Activated T-helper 1 cell treated with Interleukin-2 at 50 U/mL for 16 hours (primary cell): ENCODE measurements around the gene SLC22A1.
"Not testable (repeated sequence)": the region's sequence is repeated elsewhere in the genome, so short reads cannot be mapped to it uniquely, and the experiment has no call there.

ENCODE experiments used
- DNase-seq: peaks from one replicate; pipeline ENCODE4 v3.0.0-alpha.2; 2020; ENCODE audit warnings: low read depth

The SLC22A1 gene

DNA sequence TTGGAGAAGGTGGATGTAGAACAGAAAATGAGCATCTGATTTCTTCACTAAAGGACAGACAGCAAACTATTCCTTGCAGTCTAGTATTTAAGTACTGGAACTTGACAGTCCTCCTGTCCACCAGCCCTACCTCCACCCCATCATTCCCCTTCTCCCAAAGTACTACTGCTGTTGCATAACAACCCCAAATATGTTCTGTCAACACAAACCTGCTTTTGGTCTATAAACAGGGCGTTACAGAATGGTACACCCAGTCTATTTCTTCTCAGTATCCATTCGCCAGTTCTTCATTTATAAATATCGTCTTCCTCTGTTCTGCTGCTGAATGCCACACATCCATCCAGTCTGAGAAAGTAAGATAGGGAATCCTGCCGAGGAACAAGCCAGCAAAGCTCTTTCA is 27.7 kb upstream of the SLC22A1 start:
- no peak for DNase-seq

DNA sequence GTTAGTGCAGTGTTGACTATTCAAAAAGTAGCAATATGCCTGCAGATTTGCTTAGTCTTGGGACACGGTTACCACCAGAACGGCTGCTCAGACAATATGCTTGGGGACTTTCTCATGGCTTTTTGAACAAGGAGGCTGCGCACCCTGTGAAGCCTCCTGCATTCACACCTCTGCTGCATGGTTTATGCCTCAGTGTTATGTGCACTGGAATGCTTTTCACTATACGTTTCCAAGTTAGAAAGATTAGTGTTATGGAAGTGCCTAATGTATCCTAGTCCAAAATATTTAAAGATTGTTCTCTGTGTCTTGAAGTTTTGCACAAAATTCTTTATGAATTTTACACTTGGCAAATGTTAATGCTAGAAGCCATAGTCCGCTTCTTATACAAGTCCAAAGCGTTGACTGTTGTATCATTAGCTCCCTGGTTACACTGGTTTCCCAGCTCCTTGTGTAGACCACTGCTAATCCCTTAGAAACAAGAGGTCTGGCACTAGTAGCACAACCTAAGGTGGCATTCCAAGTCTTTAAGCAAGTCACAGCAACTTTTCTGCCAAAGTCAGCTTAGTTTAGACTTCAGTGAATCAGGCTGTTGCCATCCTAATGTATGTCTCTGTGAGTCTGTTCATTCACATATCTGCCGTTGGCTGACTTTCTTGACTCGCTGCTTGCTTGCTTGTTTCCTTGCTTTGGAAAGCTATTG is 26.3 kb upstream of the SLC22A1 start:
- DNase-seq = no peak

DNA sequence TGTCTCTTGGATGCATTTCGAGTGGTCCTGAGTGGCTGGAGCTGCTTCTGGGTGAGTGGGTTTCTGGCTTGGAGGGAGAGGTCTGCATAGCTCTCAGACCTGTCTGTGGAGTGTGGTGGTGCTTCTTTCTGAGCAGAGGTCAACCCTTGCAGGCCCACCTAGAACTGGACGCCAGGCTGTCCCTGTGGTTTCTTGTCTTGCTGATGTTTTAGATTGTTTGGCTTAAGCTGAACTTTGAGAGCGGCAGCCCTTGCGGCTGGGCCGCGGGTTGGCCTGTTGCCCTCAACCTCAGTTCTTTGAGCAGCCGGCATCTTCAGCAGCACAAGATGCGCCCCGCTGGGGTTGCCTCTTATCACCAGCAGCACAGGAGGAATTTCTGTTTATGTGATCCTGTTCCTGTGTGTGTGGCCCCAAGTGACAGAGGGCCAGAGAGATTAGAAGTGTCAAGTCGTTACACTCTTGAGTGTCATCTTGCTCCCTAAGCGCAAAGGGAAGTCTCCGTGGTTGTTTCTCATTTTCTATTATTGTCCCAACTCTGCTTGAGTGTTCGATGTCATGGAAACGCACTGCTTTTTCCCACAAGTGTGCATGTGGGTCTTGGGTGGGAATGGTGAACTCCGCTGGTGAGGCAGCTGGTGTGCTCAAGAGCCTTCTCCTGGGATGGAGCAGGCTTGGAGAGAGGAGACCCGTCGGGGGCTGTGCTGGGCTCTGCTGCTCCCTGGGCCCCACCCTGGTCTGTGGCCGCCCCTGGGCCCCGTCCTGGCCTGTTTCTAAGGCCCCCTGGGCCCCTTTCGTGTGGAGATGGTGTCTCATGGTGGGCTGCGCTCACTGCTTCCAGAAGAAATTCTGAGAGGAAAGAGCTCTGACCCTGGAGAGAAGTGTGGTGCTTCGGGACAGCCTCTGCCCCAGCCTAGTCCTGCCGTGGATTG is 20.1 kb upstream of the SLC22A1 start:
- DNase-seq = no peak

DNA sequence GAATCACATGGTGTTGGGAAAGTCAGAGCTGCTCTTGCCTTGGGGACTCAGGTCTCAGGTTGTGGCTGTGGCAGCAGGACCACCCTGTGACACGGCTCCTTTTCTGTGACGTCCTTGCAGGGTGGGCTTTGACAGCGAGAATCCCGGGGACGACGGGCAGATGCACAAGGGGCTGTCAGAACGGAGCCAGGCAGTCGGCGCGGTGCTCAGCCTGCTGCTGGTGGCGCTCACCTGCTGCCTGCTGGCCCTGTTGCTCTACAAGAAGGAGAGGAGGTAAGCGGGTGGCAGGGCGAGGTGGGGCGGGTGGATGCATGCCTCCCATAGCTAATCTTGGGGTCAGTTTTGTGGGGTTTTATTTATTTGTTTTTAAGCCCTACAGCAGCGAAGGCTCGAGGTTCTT is 19.2 kb upstream of the SLC22A1 start:
- DNase-seq = no peak

DNA sequence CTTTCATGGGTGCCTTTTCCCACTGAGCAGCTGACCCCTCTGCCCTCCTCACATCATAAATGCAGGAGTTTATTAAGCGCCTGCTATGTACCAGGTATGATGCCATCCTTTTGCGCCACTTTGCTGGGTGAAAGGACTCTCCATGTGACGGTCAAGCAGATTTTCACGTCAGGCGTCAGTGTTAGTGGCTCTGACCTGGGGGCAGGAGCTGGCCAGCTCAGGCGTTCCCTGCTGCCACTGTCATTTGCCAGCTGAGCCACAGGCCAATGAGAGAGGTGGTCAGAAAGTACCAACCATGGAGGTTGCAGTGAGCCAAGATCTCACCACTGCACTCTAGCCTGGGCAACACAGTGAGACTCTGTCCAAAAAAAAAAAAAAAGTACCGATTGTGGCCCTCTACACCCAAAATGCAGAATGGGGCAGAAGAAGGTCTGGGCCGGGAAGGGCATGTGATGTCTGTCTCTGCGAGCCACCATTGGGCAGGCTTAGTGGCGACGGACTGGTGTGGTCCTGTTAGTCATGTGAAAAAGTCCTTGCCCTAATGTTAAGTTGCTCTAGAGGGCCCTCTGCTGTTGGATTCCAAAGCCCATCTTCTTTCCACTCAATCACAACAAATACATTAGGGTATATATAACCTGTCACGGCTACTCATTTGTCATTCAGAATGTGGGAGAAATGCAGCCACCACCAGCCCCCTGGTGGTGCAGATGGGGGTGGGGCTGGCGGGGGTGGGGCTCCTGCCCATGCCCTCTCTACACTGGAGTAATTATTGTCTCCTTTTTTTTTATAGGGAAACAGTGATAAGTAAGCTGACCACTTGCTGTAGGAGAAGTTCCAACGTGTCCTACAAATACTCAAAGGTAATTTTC is 18.4 kb upstream of the SLC22A1 start:
- no peak for DNase-seq

DNA sequence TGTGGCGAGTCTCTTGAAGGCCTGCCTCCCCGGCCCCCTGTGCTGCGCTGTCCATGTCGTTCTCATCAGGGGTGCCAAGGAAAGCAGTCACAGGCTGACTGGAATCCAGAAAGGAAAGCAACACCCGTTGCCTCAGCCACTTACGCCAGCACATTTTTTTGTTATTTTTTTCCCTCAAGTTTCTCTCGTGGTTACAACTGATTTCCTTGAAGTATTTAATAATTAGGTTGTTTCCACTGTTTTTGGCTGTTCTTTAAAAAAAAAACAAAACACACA is 17.9 kb upstream of the SLC22A1 start:
- no peak for DNase-seq

DNA sequence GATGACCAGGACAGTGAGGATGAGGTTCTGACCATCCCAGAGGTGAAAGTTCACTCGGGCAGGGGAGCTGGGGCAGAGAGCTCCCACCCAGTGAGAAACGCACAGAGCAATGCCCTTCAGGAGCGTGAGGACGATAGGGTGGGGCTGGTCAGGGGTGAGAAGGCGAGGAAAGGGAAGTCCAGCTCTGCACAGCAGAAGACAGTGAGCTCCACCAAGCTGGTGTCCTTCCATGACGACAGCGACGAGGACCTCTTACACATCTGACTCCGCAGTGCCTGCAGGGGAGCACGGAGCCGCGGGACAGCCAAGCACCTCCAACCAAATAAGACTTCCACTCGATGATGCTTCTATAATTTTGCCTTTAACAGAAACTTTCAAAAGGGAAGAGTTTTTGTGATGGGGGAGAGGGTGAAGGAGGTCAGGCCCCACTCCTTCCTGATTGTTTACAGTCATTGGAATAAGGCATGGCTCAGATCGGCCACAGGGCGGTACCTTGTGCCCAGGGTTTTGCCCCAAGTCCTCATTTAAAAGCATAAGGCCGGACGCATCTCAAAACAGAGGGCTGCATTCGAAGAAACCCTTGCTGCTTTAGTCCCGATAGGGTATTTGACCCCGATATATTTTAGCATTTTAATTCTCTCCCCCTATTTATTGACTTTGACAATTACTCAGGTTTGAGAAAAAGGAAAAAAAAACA is 16.6 kb upstream of the SLC22A1 start:
- no peak for DNase-seq

DNA sequence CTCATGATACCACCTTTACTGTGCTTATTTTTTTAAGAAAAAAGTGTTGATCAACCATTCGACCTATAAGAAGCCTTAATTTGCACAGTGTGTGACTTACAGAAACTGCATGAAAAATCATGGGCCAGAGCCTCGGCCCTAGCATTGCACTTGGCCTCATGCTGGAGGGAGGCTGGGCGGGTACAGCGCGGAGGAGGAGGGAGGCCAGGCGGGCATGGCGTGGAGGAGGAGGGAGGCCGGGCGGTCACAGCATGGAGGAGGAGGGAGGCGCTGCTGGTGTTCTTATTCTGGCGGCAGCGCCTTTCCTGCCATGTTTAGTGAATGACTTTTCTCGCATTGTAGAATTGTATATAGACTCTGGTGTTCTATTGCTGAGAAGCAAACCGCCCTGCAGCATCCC is 15.6 kb upstream of the SLC22A1 start:
- no peak for DNase-seq

DNA sequence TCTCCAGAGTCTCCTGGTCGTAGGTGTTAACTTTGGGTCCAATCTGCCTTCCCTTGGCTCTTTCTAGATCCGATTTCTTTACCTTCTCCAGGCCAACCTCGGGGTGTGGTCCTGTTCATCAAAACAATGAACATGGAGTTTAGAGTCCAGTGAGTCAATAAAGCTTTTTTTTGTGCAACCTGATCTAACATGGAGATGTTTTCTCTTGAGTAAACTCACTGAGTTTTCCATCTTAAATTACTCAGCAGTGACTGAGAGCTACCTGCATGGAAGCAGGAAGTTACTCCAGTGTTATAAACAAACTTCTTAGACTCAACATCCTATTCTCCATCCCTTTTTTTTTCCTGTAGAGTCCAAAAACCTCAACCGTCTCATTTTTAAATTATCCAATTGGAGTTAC is 14.9 kb upstream of the SLC22A1 start:
- no peak for DNase-seq

DNA sequence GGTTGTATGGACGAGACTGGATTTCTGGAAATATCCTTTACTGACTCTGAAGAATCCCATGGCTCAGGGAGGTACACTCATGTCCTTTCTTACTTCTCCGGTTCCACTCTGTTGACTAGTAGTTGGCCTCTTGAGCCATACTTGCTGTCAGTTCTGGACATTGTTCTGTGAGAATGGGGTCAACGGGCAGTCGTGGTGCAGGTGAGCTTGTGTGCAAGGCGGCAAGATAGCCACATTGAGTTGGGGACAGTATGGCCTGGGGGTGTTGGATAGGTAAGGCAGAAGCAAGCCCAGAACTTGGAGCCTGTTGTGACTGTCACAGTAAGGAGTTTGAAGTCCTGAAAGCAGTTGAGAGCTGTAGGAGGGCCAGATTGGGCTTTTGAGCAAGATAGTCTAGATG is 13.5 kb upstream of the SLC22A1 start:
- DNase-seq = no peak

DNA sequence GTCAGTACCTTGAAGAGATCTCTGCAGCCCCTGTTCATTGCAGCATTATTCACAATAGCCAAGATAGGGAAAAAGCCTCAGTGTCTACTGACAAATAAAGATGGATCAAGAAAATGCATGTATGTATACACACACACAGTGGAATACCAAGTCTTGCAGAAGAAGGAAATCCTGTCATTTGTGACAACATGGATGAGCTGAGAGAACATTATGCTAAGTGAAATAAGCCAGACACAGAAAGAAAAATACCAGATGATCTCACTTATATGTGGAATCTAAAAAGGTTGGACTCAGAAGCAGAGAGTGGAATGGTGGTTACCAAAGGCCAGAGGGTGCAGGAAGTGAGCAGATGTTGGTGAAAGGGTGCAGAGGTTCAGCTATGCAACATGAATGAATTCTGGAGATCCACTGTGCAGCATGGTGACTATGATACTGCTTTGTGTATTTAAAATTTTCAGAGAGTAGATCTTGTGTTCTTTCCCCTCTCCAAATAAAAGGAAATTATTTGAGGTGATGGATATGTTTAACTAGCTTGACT is 11.0 kb upstream of the SLC22A1 start:
- DNase-seq = no peak

DNA sequence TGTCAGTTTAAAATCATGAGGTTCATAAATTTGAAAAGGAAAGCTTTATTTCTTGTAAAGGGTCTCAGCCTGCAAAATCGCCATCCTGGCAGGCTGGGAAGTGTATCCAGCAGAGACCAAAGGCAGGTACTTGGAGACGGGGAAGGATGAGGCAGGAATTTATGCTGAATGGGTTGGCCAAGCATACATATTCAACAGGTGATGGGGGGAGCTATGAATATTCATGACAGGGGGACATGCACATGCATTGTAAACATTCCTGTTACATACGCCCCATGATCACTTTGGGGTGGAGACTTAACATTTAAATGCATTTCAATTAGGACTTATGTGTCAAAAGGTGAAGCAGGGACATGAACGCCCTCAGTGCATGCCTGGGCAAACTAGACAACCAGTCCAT is 9.8 kb upstream of the SLC22A1 start:
- no peak for DNase-seq

DNA sequence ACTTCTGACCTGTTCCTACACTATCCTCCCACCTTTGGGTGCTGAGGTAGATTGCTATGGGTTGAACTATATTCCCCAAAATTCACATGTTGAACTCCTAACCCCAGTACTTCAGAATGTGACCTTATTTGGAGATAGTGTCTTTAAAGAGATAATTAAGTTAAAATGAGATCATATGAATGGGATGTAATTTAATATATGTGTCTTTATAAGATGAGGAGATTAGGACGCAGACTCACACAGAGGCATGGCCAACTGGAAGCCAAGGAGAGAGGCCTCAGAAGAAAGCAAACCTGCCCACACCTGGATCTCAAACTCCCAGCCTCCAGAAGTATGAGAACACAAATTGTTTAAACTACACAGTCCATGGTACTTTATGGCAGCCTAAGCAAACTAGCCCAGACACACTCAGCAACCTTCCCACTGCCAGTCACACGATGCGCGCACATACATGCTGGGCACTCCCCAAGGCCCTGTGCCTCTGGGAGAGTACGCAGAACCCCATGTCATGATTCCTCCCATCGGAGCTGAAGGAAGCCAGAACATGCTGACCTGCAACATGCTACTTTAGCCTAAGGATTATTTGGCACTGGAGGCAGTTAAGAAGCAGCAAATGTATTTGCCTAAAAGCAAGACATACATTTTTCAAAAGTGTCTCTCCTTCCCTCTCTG is 8.9 kb upstream of the SLC22A1 start:
- no peak for DNase-seq

DNA sequence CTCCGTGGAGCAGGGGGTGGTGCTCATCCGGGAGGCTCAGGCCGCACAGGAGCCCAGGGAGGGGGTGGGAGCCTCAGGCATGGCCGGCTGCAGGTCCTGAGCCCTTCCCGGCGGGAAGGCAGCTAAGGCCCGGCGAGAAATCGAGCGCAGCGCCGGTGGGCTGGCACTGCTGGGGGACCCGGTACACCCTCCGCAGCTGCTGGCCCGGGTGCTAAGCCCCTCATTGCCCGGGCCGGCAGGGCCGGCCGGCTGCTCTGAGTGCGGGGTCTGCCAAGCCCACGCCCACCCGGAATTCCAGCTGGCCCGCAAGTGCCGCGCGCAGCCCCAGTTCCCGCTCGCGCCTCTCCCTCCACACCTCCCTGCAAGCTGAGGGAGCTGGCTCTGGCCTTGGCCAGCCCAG is 7.1 kb upstream of the SLC22A1 start:
- DNase-seq = not testable (repeated sequence)

DNA sequence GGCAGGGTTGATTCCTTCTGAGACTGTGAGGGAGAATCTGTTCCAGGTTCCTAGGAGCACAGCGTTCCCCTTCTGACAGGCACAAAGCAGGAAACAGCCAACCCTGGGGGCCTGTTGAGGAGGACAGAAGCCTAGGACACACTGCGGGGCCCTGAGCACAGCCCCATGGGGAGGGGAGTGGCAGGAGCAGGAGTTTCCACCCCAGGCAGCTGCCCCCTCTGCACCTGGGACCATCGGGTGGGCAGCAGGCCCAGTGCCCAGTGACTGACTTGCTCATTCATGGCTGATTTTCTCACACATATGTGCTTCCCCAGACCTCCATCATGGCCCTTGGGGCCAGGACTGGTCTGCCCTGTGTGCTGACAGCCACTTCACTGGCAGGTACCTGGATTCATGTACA is 6.2 kb upstream of the SLC22A1 start:
- no peak for DNase-seq

DNA sequence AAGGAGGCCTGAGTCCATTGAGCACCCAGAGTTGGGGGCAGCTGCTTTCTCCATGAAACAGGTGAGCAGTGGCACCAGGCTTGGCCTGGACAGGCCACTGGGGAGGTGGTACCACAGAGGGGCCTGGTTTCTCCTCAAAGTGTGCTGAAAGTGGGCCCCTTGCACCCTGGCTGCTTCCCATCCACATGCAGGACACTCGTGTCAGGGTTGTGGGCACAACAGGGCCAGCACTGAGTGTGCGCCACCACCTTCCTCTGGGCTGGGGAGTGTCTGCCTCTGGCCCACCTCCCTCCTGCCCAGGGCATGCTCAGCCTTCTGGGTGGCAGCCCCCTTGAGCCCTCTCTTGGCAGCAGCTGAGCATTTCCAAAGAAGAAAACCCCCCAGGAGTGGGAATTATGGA is 5.2 kb upstream of the SLC22A1 start:
- no peak for DNase-seq

DNA sequence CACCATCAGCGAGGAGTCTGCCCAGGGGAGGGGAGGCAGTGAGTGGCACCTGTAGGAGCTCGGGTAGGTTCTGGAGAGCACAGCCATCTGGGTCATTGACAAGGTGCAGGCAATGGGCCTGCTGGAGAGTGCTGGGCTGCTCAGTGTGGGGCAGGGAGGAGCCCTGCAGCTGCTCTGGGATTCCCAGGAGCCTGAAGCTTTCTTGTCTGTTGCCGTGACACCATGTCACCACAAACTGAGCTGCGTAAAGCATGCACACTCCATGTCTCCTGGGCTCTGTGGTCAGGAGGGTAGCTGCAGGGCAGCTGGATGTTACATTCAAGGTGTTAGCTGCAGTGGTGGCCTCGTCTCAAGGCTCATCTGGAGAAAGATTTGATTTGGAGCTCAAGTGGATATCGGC is 4.5 kb upstream of the SLC22A1 start:
- no peak for DNase-seq

DNA sequence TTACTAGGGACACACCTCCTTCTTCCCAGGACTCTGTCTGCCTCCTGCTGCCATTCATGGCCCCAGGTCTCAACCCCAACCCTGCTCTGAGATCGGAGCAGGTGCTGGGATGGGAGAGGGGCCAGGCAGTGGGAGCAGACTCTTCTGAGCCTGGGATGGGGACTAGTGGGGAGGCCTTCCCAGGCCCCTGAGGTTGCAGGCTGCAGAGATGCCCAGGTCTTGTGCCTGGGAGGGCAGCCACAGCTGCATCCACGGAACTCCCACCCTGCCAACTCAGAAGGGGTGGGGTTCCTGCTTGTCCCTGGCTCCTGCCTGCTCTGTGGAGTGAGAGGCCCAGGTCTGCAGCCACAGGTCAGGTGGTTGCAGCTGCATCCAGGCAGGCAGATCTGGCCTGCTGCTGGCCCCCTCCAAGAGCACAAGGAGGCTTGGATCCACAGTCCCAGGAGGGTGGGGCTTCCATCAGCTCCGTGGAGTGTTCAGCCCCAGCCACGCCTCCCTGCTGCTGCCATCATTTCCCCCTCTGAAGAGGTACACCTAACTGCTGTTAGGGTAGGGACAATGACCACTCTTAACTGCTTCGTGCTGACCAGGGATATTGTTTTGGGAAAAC is 2.9 kb upstream of the SLC22A1 start:
- DNase-seq = no peak

DNA sequence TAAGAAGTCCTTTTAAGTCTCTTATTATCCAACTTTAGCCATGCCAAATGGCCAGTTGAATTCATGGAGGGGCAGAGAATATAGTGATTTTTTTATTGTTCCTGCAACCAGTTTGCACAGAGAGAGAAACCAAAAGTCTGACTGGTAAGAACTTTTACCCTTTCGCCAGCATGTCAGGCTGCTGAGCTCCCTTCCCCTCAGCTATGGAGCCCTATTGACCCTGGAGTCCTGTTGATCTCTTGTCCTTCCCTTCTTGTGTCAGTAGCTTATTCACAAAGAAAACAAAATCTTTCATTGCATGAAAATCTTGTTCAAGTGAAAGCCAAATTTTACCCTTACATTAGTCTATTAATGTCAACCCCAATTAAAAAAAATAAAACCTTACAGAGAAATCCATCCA is 1.5 kb upstream of the SLC22A1 start:
- DNase-seq = no peak

DNA sequence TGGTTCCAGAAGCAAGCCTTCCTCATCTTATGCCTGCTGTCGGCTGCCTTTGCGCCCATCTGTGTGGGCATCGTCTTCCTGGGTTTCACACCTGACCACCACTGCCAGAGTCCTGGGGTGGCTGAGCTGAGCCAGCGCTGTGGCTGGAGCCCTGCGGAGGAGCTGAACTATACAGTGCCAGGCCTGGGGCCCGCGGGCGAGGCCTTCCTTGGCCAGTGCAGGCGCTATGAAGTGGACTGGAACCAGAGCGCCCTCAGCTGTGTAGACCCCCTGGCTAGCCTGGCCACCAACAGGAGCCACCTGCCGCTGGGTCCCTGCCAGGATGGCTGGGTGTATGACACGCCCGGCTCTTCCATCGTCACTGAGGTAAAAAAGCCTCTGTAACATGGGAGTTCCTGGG is 366 bp downstream of the SLC22A1 start:
- DNase-seq = no peak

DNA sequence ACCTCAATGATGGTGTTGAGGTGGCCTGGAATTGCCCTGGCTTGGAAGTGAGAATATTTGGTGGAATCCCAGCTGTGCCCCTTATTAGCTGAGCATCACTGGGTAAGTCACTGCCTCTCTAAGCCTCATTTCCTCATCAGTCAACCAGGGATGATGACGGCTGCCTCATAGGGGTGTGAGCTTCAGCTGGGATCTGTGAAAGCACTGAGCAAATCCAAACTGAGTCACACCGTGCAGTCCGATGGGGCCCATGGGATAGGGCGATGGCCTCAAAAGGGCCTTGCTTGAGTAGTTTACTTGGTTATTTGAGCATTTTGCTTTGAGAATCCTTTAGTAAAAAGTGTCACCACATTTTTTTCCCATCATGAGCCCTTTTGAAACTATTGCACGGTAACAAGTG is 1.1 kb downstream of the SLC22A1 start:
- no peak for DNase-seq
